ENCODE data around the gene AP2A2.

AP2A2 gene

DNA sequence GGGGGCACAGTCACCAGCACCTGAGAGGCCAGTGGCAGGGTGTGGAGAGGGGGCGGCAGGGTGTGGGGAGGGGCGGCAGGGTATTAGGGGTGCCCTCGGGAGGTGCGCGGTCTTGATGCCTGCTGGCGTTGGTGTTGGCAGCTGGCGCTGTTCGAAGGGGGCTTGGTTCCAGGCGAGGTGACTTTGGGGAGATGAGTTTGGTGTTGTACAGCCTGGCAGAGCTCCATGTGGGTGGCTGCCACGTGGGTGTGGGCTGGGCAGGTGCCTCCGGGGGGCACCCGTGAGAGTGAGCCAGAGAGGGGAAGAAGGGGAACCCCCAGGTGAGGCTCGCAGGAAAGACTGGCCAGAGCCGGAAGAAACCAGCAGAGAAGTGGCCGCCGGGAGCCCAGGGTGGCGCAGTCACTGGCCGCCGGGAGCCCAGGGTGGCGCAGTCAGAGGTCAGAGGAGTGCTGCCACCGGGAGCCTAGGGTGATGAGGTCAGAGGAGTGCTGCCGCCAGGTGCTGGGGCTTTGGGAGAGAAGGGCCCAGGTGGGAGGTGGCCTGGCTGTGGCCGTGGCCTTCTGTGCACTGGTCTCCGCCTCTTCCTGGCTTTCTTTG, 66.1 kb downstream of the AP2A2 start:
- DNase-seq (ENCODE audit: low spot score in 2 of 2) (no peak), ATAC-seq (replicated peaks; ENCODE audit: extremely low read depth, poor library complexity, severe bottlenecking) (no peak)
- Mint-ChIP-seq H3K9me3 (no peaks in the 10 kb centered on the region), H3K27ac (ENCODE audit: low read depth) (peak overlapping the region; percentile 53), H3K27me3 (no peaks in the 10 kb centered on the region), H3K36me3 (ENCODE audit: insufficient read depth) (peaks cover 23% of the 10 kb centered on the region), H3K4me1 (peaks cover 23% of the 10 kb centered on the region), H3K4me3 (no peak overlapping the region)

DNA sequence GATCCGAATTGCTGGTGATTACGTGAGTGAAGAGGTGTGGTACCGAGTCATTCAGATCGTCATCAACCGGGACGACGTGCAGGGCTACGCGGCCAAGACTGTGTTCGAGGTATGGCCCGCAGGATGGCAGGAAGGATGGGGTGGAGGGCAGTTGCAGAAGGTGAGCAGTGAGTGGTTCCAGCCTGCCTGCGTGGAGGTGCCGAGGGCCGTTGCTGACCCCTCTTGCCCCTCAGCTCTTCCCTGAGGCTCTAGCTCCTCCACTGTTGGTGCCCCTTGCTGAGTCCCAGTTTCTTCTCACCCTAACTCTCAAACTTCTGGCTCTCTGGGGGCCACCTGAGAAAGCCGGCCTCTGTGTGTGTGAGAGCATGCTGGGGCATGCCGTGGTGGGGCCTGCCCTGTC, 66.9 kb downstream of the AP2A2 start:
- Mint-ChIP-seq H3K9me3 (no peaks in the 10 kb centered on the region), H3K27me3 (no peaks in the 10 kb centered on the region), H3K4me3 (no peak overlapping the region), H3K4me1 (peaks cover 23% of the 10 kb centered on the region), H3K36me3 (ENCODE audit: insufficient read depth) (peaks cover 21% of the 10 kb centered on the region), H3K27ac (ENCODE audit: low read depth) (peak overlapping the region; percentile 53)
- ATAC-seq (replicated peaks; ENCODE audit: extremely low read depth, poor library complexity, severe bottlenecking) (no peak), DNase-seq (ENCODE audit: low spot score in 2 of 2) (no peak)

DNA sequence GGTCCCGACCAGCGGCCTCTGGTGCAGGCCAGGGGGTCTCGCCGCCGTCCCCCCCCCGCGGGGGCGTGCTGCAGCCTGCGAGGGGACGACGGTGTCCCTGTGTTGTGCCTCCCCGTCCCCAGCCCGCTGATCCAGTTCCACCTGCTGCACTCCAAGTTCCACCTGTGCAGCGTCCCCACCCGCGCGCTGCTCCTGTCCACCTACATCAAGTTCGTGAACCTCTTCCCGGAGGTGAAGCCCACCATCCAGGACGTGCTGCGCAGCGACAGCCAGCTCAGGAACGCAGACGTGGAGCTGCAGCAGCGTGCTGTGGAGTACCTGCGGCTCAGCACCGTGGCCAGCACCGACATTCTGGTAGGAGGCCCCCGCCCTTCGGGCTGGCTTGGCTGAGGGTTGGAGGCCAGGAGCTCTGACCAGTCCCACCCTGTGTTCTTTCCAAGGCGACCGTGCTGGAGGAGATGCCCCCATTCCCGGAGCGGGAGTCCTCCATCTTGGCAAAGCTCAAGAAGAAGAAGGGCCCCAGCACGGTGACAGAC, 68.0 kb downstream of the AP2A2 start:
- H3K27me3 Mint-ChIP-seq = no peaks in the 10 kb centered on the region
- no peak for ATAC-seq (replicated peaks; ENCODE audit: extremely low read depth, poor library complexity, severe bottlenecking)
- no peak for DNase-seq (ENCODE audit: low spot score in 2 of 2)
- peaks cover 23% of the 10 kb centered on the region for H3K4me1 Mint-ChIP-seq
- H3K27ac Mint-ChIP-seq (ENCODE audit: low read depth) = no peak overlapping the region
- peaks cover 17% of the 10 kb centered on the region for H3K36me3 Mint-ChIP-seq (ENCODE audit: insufficient read depth)
- no peak overlapping the region for H3K4me3 Mint-ChIP-seq
- H3K9me3 Mint-ChIP-seq = no peaks in the 10 kb centered on the region

DNA sequence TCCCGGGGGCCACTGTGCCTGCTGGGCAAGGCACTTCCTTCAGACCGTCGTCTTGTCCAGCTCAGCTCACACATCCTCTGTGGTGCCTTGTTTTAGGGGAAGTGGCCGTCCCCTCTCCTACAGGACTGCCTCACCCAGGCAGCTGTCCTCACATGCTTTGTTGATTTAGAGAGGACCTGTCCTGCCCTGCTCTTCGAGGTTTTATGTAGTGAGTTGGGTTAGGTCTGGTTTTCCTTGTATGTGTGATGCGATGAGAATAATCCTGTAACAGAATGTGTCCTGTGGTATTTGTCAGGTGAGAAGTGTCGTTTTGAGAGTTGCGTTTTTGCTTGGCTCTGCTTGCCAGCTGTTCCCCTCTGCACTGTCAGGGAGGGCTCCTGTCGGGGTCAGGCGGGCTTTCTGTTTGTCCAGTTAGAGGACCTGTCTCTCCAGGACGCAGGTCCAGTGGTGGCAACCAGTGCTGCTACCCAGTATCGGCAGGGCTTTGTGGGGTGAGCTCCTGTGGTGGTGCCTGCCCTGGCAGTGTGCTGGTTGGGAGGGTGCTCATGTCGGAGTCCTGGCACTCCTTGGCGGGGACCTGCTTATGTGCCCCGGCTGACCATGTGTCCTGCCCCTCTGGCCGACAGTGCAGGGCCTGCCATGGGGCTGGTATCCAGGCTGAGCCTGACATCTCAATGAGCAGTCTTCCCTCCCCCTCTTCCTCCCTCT, 69.5 kb downstream of the AP2A2 start:
- Mint-ChIP-seq H3K4me1 (peaks cover 23% of the 10 kb centered on the region), H3K36me3 (ENCODE audit: insufficient read depth) (peaks cover 17% of the 10 kb centered on the region), H3K9me3 (no peaks in the 10 kb centered on the region), H3K4me3 (no peak overlapping the region), H3K27me3 (no peaks in the 10 kb centered on the region), H3K27ac (ENCODE audit: low read depth) (peak overlapping the region; percentile 81)
- DNase-seq (ENCODE audit: low spot score in 2 of 2) (no peak), ATAC-seq (replicated peaks; ENCODE audit: extremely low read depth, poor library complexity, severe bottlenecking) (no peak)

DNA sequence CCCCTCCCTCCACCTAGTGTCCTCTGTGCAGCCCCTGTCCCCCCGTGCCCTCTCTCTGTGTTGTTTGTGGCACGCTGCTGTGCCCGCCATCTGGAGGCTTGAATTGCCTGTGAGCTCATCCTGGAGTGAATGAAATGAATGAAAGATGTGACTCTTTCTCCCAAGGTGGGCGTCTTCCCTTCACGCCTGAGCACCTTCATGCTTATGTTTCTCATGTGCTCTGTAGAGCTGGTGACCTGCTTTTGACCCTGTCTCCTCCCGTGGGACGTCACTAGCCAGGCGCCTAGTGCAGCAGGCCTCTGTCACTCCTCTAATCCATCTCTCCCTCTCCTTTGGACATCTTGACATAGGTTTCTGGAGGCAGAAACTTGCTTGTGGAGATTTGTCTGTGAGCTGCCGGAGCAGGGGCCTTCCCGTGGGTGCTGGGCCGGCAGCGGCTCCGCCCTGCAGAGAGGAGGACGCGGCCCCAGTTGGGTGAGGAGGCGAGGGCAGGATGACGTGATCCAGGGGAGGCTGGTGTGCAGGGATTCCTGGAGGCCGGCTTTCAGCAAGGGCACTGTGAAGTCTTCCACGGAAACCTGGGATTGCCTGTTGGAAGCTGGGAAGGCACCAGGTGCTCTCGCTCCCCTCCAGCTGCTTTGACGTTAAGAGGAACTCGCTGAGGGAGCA, 70.2 kb downstream of the AP2A2 start:
- Mint-ChIP-seq H3K4me3 (no peak overlapping the region), H3K4me1 (peaks cover 22% of the 10 kb centered on the region), H3K9me3 (no peaks in the 10 kb centered on the region), H3K27ac (ENCODE audit: low read depth) (peak overlapping the region; percentile 81), H3K36me3 (ENCODE audit: insufficient read depth) (peaks cover 19% of the 10 kb centered on the region), H3K27me3 (no peaks in the 10 kb centered on the region)
- ATAC-seq (replicated peaks; ENCODE audit: extremely low read depth, poor library complexity, severe bottlenecking) = no peak
- DNase-seq (ENCODE audit: low spot score in 2 of 2) = no peak

DNA sequence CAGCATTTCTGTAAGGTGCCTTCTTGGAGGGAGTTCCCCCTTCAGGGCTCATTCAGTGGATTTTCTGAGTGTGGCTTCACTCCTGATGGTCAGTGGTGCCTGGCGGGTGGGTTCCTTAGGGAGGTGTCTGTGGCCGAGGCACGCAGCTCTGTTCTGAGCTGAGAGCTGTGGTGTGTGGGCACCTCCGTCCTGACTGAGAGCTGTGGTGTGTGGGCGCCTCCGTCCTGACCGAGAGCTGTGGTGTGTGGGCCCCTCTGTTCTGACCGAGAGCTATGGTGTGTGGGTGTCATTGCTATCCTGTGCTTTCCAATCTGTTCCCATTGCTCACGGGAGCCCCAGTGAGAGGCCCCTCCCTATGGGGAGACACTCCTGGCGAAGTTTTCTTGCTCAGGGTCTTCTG, 71.0 kb downstream of the AP2A2 start:
- Mint-ChIP-seq H3K27ac (ENCODE audit: low read depth) (peak overlapping the region; percentile 81), H3K4me1 (peaks cover 17% of the 10 kb centered on the region), H3K4me3 (no peak overlapping the region), H3K9me3 (no peaks in the 10 kb centered on the region), H3K27me3 (no peaks in the 10 kb centered on the region), H3K36me3 (ENCODE audit: insufficient read depth) (peaks cover 19% of the 10 kb centered on the region)
- no peak for ATAC-seq (replicated peaks; ENCODE audit: extremely low read depth, poor library complexity, severe bottlenecking)
- DNase-seq (ENCODE audit: low spot score in 2 of 2) = no peak

DNA sequence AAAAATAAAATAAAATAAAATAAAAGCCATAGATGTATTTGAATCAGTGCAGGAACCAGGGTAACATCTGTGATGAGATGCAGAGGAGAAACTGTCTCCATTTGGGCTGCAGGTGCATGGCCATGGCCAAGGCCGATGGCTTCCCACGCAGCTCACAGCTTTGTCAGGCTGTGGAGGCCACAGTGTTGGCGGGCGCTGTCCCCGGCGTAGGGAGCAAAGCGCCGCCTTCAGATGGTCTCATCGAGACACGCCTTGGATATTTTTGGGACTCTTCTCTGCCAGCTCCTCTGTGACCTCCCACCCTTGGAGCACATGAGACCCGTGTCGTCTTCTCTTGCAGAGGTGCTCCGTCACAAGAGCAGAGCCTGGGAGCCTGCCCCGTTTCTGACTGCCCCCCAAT, 72.2 kb downstream of the AP2A2 start:
- Mint-ChIP-seq H3K36me3 (ENCODE audit: insufficient read depth) (peaks cover 17% of the 10 kb centered on the region), H3K4me3 (no peak overlapping the region), H3K9me3 (no peaks in the 10 kb centered on the region), H3K27me3 (no peaks in the 10 kb centered on the region), H3K4me1 (peaks cover 17% of the 10 kb centered on the region), H3K27ac (ENCODE audit: low read depth) (no peak overlapping the region)
- ATAC-seq (replicated peaks; ENCODE audit: extremely low read depth, poor library complexity, severe bottlenecking) = no peak
- DNase-seq (ENCODE audit: low spot score in 2 of 2) = no peak

DNA sequence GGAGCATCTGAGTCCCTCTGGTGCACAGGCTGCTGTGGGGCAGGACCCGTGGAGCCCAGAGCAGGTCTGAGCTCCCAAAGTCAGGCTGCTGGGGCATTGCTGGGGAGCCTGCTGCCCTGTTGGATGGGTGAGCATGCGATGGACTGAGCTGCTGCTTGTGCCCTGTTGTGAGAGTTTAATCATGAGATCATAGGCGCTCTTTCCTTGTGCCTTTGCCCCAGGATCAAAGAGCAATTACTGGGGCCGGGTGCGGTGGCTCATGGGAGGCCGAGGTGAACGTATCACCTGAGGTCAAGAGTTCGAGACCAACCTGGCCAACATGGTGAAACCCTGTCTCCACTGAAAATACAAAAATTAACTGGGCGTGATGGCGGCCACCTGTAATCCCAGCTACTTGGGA, 73.3 kb downstream of the AP2A2 start:
- Mint-ChIP-seq H3K27ac (ENCODE audit: low read depth) (no peak overlapping the region), H3K4me3 (no peak overlapping the region), H3K36me3 (ENCODE audit: insufficient read depth) (peaks cover 15% of the 10 kb centered on the region), H3K4me1 (peaks cover 17% of the 10 kb centered on the region), H3K9me3 (no peaks in the 10 kb centered on the region), H3K27me3 (no peaks in the 10 kb centered on the region)
- no peak for ATAC-seq (replicated peaks; ENCODE audit: extremely low read depth, poor library complexity, severe bottlenecking)
- DNase-seq (ENCODE audit: low spot score in 2 of 2) = no peak

DNA sequence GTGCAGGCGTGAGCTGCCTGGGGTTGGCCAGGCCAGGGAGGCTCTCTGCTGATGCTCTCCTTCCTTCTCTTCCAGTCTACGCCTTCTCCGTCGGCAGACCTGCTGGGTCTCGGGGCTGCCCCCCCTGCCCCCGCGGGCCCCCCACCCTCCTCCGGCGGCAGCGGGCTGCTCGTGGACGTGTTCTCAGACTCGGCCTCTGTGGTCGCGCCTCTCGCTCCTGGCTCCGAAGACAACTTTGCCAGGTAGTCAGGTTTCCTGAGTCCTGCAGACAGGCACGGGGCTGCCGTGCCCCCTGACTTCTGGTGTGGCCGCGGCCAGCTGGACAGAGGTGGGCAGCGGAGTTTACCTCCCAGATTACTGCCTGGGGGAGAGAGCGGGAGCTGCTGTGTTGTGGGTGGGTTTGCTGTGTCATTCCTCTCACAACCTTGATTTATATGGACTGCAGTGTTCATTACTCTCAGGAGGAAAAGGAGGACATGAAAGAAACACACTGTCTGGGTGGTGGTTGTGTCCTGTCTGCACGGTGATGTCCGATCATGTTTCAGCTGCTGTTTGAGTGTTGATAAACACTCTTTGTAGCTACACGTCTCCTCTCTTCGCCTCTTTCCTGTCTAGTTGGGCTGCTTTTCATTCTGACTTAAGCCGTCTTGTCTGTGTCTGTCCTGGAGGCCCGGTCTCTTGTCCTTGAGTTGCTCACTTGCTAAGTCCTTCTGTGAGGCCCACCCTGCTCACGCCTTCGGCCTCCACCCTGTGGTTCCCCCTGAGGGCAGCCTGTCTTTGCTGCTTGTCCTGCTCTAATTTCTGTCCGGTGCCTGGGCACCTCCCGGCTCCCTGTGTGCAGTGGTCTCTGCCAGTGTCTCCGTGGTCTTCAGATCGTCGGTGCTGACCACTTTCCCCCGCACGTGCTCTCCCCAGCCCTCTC, 74.9 kb downstream of the AP2A2 start:
- peaks cover 24% of the 10 kb centered on the region for H3K36me3 Mint-ChIP-seq (ENCODE audit: insufficient read depth)
- H3K9me3 Mint-ChIP-seq = no peaks in the 10 kb centered on the region
- DNase-seq (ENCODE audit: low spot score in 2 of 2) (no peak), ATAC-seq (replicated peaks; ENCODE audit: extremely low read depth, poor library complexity, severe bottlenecking) (no peak)
- H3K4me3 Mint-ChIP-seq = no peak overlapping the region
- no peaks in the 10 kb centered on the region for H3K27me3 Mint-ChIP-seq
- peak overlapping the region; percentile 68 for H3K27ac Mint-ChIP-seq (ENCODE audit: low read depth)
- peaks cover 10% of the 10 kb centered on the region for H3K4me1 Mint-ChIP-seq

DNA sequence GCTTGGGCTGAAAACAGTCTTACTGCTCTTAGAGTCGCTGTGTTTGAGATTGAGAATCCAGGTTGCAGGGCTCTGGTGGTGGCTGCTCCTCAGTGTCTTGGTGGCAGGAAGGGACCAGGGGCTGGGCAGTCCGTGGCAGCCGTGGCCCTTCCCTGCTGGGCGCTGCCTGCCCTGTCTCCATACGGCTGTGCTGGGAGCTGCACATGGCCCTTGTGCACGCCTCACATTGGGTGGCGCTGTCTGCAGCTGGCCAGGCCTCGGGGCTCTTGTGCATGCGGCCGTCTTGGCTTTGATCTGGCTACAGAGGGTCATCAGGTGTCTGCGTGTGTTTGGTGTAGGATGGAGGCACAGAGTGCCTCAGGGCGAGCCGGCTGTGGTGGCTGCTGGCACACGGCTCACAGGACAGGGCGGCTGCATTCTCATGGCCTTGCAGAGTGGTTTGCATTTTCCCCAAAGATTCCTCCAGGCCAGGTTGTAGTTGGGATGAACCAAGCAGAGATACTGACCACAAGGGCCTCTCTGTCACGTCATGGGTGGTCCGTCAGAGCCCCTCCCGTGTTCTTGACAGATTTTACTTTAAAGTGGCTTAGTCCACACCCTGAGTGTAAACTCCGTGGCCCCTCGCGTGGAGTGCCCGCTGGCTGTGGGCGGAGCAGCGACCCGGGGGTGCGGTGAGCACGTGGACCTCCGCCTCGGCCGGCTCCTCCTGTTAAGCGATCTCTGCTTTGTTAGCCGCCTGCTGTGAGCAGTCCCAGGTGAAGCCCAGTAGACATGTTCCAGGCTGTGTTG, 76.1 kb downstream of the AP2A2 start:
- Mint-ChIP-seq H3K4me3 (no peak overlapping the region), H3K36me3 (ENCODE audit: insufficient read depth) (peaks cover 26% of the 10 kb centered on the region), H3K9me3 (no peaks in the 10 kb centered on the region), H3K27ac (ENCODE audit: low read depth) (no peak overlapping the region), H3K4me1 (no peaks in the 10 kb centered on the region), H3K27me3 (no peaks in the 10 kb centered on the region)
- DNase-seq (ENCODE audit: low spot score in 2 of 2) = no peak
- ATAC-seq (replicated peaks; ENCODE audit: extremely low read depth, poor library complexity, severe bottlenecking) = no peak

DNA sequence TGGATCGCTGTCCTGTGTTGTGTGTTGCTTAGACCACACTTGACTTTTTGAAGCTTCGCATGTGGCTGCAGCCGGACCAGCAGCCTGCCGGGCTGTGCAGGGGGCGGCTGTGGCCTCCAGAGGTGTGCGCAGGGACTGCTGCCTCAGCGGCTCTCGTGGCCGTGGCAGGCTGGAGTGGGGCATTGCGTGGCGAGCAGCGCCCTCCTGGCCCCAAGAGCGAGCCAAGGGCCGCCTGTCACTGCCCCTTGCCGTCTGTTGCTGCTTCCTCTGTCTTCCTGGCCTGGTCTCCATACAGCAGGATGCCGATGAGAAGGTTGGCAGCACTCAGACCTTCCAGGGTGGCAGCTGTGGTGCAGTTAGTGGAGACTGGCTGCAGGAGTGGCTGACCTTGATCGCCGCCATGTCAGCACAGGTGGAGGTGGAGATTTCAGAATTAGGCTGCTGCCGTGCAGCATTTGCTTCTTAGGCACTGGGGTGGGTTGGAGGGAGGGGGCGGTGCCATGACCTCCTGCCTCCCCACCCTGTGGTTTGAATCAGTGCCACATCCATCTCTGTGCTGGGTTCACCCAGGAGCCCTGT, 76.8 kb downstream of the AP2A2 start:
- H3K4me1 Mint-ChIP-seq = no peaks in the 10 kb centered on the region
- no peaks in the 10 kb centered on the region for H3K27me3 Mint-ChIP-seq
- no peaks in the 10 kb centered on the region for H3K9me3 Mint-ChIP-seq
- H3K36me3 Mint-ChIP-seq (ENCODE audit: insufficient read depth) = peaks cover 26% of the 10 kb centered on the region
- ATAC-seq (replicated peaks; ENCODE audit: extremely low read depth, poor library complexity, severe bottlenecking) (no peak), DNase-seq (ENCODE audit: low spot score in 2 of 2) (no peak)
- H3K27ac Mint-ChIP-seq (ENCODE audit: low read depth) = no peak overlapping the region
- no peak overlapping the region for H3K4me3 Mint-ChIP-seq
